GM10266 (cell line): ENCODE data around the gene CDC42BPA.

Experiments used
- DNase-seq: peaks from one replicate; pipeline ENCODE4 v3.0.0; 2012; ENCODE audit errors: extremely low spot score
- CTCF ChIP-seq: IDR thresholded peaks from 2 replicates; pipeline ENCODE4 v1.5.1; 2012; ENCODE audit warnings: mild to moderate bottlenecking, low read depth; ENCODE audit not compliant: control insufficient read depth, insufficient read depth; ENCODE audit errors: missing control alignments

The CDC42BPA gene

GRCh38 chr1:226990133-226990716, 328.1 kb downstream of the CDC42BPA start:
- peak; percentile 55 for DNase-seq
- TF ChIP-seq CTCF, result no peak

- DNase-seq, result no peak
- TF ChIP-seq CTCF, result no peak
Measured at GRCh38 chr1:226989085-226989920, 329.0 kb downstream of the CDC42BPA start.

GRCh38 chr1:226988334-226988666, 330.0 kb downstream of the CDC42BPA start:
- peak; percentile 10 for DNase-seq
- no peak for TF ChIP-seq CTCF

GRCh38 chr1:226987623-226988333, 330.5 kb downstream of the CDC42BPA start:
- TF ChIP-seq CTCF, result no peak
- DNase-seq, result no peak

GRCh38 chr1:226987179-226987536, 331.1 kb downstream of the CDC42BPA start:
- DNase-seq, result no peak
- no peak for TF ChIP-seq CTCF

- TF ChIP-seq CTCF, result no peak
- DNase-seq, result no peak
Measured at GRCh38 chr1:226986496-226987178, 331.7 kb downstream of the CDC42BPA start.

- no peak for TF ChIP-seq CTCF
- no peak for DNase-seq
Measured at GRCh38 chr1:226985839-226986463, 332.3 kb downstream of the CDC42BPA start.
